Osteoblast (primary cell): ENCODE results near the gene MPIG6B. TPM values are rescaled to one million over a fixed set of nuclear protein-coding genes. Genes with fewer than 3 reads are reported as not detected.

Experiments
- DNase-seq: peaks from one replicate; pipeline ENCODE4 v3.0.0; 2011; ENCODE audit warnings: low spot score, mixed read lengths; ENCODE audit not compliant: insufficient read length; ENCODE audit errors: missing footprints
- H2AFZ ChIP-seq: 2 replicates; pipeline ENCODE4 v1.6.0; 2011; ENCODE audit warnings: mild to moderate bottlenecking, low read length
- H3K27ac ChIP-seq: 2 replicates; pipeline ENCODE4 v1.5.1; 2011; ENCODE audit warnings: mild to moderate bottlenecking, low read depth, low read length, moderate library complexity
- H3K27me3 ChIP-seq: 2 replicates; pipeline ENCODE4 v1.6.0; 2012; ENCODE audit warnings: mild to moderate bottlenecking, control low read depth, inconsistent platforms, low read length, moderate library complexity; ENCODE audit not compliant: insufficient read depth
- H3K36me3 ChIP-seq: 2 replicates; pipeline ENCODE4 v1.5.1; 2011; ENCODE audit warnings: mild to moderate bottlenecking, low read length, control low read depth, moderate library complexity; ENCODE audit not compliant: insufficient read depth
- H3K4me1 ChIP-seq: 2 replicates; pipeline ENCODE4 v1.5.1; 2011; ENCODE audit warnings: mild to moderate bottlenecking, low read length, control low read depth, moderate library complexity; ENCODE audit not compliant: insufficient read depth
- H3K4me2 ChIP-seq: 2 replicates; pipeline ENCODE4 v1.6.0; 2011; ENCODE audit warnings: mild to moderate bottlenecking, low read length; ENCODE audit not compliant: insufficient read depth
- H3K4me3 ChIP-seq: fragments of 200-600 bp; sonication (generic); 3 replicates; pipeline ENCODE4 v1.5.1; 2012; ENCODE audit warnings: mild to moderate bottlenecking, low read length, inconsistent platforms; ENCODE audit not compliant: insufficient read depth
- H3K79me2 ChIP-seq: 2 replicates; pipeline ENCODE4 v1.6.0; 2012; ENCODE audit warnings: mild to moderate bottlenecking, low read length, control low read depth, inconsistent platforms; ENCODE audit not compliant: insufficient read depth
- H3K9me3 ChIP-seq: 2 replicates; pipeline ENCODE4 v1.5.1; 2011; ENCODE audit warnings: low read depth, low read length, control low read depth
- H4K20me1 ChIP-seq: 2 replicates; pipeline ENCODE4 v1.6.0; 2012; ENCODE audit warnings: mild to moderate bottlenecking, low read length, control low read depth; ENCODE audit not compliant: insufficient read depth
- CTCF ChIP-seq: IDR thresholded peaks from 2 replicates; pipeline ENCODE4 v1.5.1; 2011; ENCODE audit warnings: mild to moderate bottlenecking, low read depth, low read length, moderate library complexity; ENCODE audit errors: extremely low read depth
- total RNA-seq: library from RNA; depleted of rRNA; stranded (reverse); fragments of >200 nt; gene quantifications from 2 replicates; pipeline ENCODE4 v1.2.3, GENCODE V29; 2012

The MPIG6B gene
- total RNA-seq, 1 donor, result not detected

- Histone ChIP-seq H3K4me1 (no peaks in the 10 kb centered on the region), H3K79me2 (no peaks in the 10 kb centered on the region), H2AFZ (no peak overlapping the region), H3K27ac (no peak overlapping the region), H3K9me3 (no peaks in the 10 kb centered on the region), H4K20me1 (peaks cover 5% of the 10 kb centered on the region), H3K4me2 (no peak overlapping the region), H3K4me3 (no peak overlapping the region), H3K27me3 (no peaks in the 10 kb centered on the region), H3K36me3 (peaks cover 78% of the 10 kb centered on the region)
- TF ChIP-seq CTCF, result no peak
- DNase-seq, result no peak
Measured at GRCh38 chr6:31690231-31691077, 32.7 kb upstream of the MPIG6B start.

GRCh38 chr6:31691078-31691463 lies 32.1 kb upstream of the MPIG6B start:
- DNase-seq, result no peak
- Histone ChIP-seq H4K20me1 (peaks cover 5% of the 10 kb centered on the region), H2AFZ (no peak overlapping the region), H3K4me3 (no peak overlapping the region), H3K27me3 (no peaks in the 10 kb centered on the region), H3K36me3 (peaks cover 76% of the 10 kb centered on the region), H3K4me1 (no peaks in the 10 kb centered on the region), H3K27ac (no peak overlapping the region), H3K4me2 (no peak overlapping the region), H3K79me2 (no peaks in the 10 kb centered on the region), H3K9me3 (no peaks in the 10 kb centered on the region)
- no peak for TF ChIP-seq CTCF

GRCh38 chr6:31691564-31692108 lies 31.5 kb upstream of the MPIG6B start:
- no peaks in the 10 kb centered on the region for H3K79me2 ChIP-seq

More at GRCh38 chr6:31691564-31692108, 31.5 kb upstream of the MPIG6B start:
- H3K27me3 ChIP-seq, result no peaks in the 10 kb centered on the region
- H3K27ac ChIP-seq, result no peak overlapping the region
- no peaks in the 10 kb centered on the region for H3K4me1 ChIP-seq
- no peak overlapping the region for H3K4me2 ChIP-seq
- H4K20me1 ChIP-seq, result peaks cover 5% of the 10 kb centered on the region
- H3K4me3 ChIP-seq, result no peak overlapping the region
- TF ChIP-seq CTCF, result no peak
- H3K9me3 ChIP-seq, result no peaks in the 10 kb centered on the region
- no peak for DNase-seq
- peaks cover 74% of the 10 kb centered on the region for H3K36me3 ChIP-seq
- H2AFZ ChIP-seq, result no peak overlapping the region
